HEK293 (cell line): Measurements from ENCODE around the gene KRTAP10-11.

Experiments
- CTCF ChIA-PET: fragments of 350-600 bp; formaldehyde crosslinking; extraction: SDS; loops from one replicate; lab custom pipeline; 2021; ENCODE audit warnings: antibody characterized with exemption; lab: Yijun Ruan, JAX
- POLR2A ChIA-PET: fragments of 300-600 bp; formaldehyde crosslinking; extraction: SDS; loops from one replicate; lab custom pipeline; 2020; ENCODE audit warnings: antibody characterized with exemption, inconsistent platforms; lab: Yijun Ruan, JAX
- H3K27ac ChIP-seq: fragments of 200-500 bp; sonication (Bioruptor generic); 2 replicates; pipeline ENCODE4 v1.5.1; 2014; ENCODE audit warnings: low read depth, low read length, control low read depth, inconsistent platforms; ENCODE audit errors: extremely low read depth
- H3K36me3 ChIP-seq, 2 experiments: fragments of 200-500 bp in 1 of 2; sonication (Bioruptor generic) in 1 of 2; 1 replicate in 1 of 2; 2 replicates in 1 of 2; pipeline ENCODE4 v1.5.1; 2014 to 2017; ENCODE audit warnings: inconsistent platforms in 2 of 2, low read length in 2 of 2; ENCODE audit not compliant: control insufficient read depth in 2 of 2, insufficient read depth in 1 of 2
- H3K4me1 ChIP-seq: fragments of 200-500 bp; sonication (Bioruptor generic); 2 replicates; pipeline ENCODE4 v1.5.1; 2014; ENCODE audit warnings: mild to moderate bottlenecking, low read length, inconsistent platforms; ENCODE audit not compliant: control insufficient read depth, insufficient read depth
- H3K4me3 ChIP-seq: 2 replicates; pipeline ENCODE4 v1.5.1; 2011; ENCODE audit warnings: low read depth, mild to moderate bottlenecking, control low read depth, low read length, moderate library complexity
- H3K9me3 ChIP-seq: fragments of 200-500 bp; sonication (Bioruptor generic); 2 replicates; pipeline ENCODE4 v1.5.1; 2014; ENCODE audit warnings: low read depth, low read length, inconsistent platforms; ENCODE audit not compliant: control insufficient read depth, insufficient read depth
- EGR2 ChIP-seq: fragments of 450-650 bp; formaldehyde crosslinking; IDR thresholded peaks from 2 replicates; pipeline ENCODE4 v1.5.1; 2016; ENCODE audit warnings: low read depth, missing biosample characterization, missing genetic modification characterization
- ELK4 ChIP-seq: IDR thresholded peaks from 2 replicates; pipeline ENCODE4 v1.6.1; 2011; ENCODE audit warnings: mild to moderate bottlenecking, low read depth, low read length, borderline replicate concordance
- KLF9 ChIP-seq: fragments of 450-650 bp; formaldehyde crosslinking; IDR thresholded peaks from 2 replicates; pipeline ENCODE4 v1.5.1; 2016; ENCODE audit warnings: missing biosample characterization, missing genetic modification characterization, low read depth
- PRDM1 ChIP-seq: fragments of 450-650 bp; formaldehyde crosslinking; IDR thresholded peaks from 2 replicates; pipeline ENCODE4; 2016; ENCODE audit warnings: missing biosample characterization, missing genetic modification characterization
- PRDM4 ChIP-seq: fragments of 450-650 bp; formaldehyde crosslinking; IDR thresholded peaks from 2 replicates; pipeline ENCODE4 v1.5.1; 2017; ENCODE audit warnings: missing biosample characterization, missing genetic modification characterization
- RBAK ChIP-seq: fragments of 450-650 bp; formaldehyde crosslinking; IDR thresholded peaks from 2 replicates; pipeline ENCODE4 v1.5.1; 2016; ENCODE audit warnings: missing biosample characterization, missing genetic modification characterization
- ZBTB49 ChIP-seq: fragments of 450-650 bp; formaldehyde crosslinking; IDR thresholded peaks from 2 replicates; pipeline ENCODE4 v1.5.1; 2016; ENCODE audit warnings: missing biosample characterization, missing genetic modification characterization, low read depth
- ZNF121 ChIP-seq: fragments of 450-650 bp; formaldehyde crosslinking; IDR thresholded peaks from 2 replicates; pipeline ENCODE4 v1.5.1; 2016; ENCODE audit warnings: missing biosample characterization, missing genetic modification characterization
- ZNF214 ChIP-seq: fragments of 450-650 bp; formaldehyde crosslinking; IDR thresholded peaks from 2 replicates; pipeline ENCODE4 v1.5.1; 2017; ENCODE audit warnings: missing biosample characterization, mild to moderate bottlenecking, missing genetic modification characterization, borderline replicate concordance
- ZNF311 ChIP-seq: fragments of 450-650 bp; formaldehyde crosslinking; IDR thresholded peaks from 2 replicates; pipeline ENCODE4 v1.5.1; 2017; ENCODE audit warnings: missing biosample characterization, missing genetic modification characterization, borderline replicate concordance
- ZNF335 ChIP-seq: fragments of 450-650 bp; formaldehyde crosslinking; conservative IDR thresholded peaks from 2 replicates; pipeline ENCODE4 v1.5.1; 2016; ENCODE audit warnings: missing biosample characterization, missing genetic modification characterization
- ZNF510 ChIP-seq: fragments of 450-650 bp; formaldehyde crosslinking; IDR thresholded peaks from 2 replicates; pipeline ENCODE4 v1.5.1; 2018; ENCODE audit warnings: mild to moderate bottlenecking, missing genetic modification characterization, missing biosample characterization; ENCODE audit not compliant: insufficient replicate concordance
- ZNF555 ChIP-seq: fragments of 450-650 bp; formaldehyde crosslinking; conservative IDR thresholded peaks from 2 replicates; pipeline ENCODE4 v1.5.1; 2017; ENCODE audit warnings: missing biosample characterization, mild to moderate bottlenecking, missing genetic modification characterization, inconsistent platforms
- ZNF560 ChIP-seq: fragments of 450-650 bp; formaldehyde crosslinking; IDR thresholded peaks from 2 replicates; pipeline ENCODE4 v1.5.1; 2017; ENCODE audit warnings: missing biosample characterization, missing genetic modification characterization, borderline replicate concordance
- ZNF571 ChIP-seq: fragments of 450-650 bp; formaldehyde crosslinking; IDR thresholded peaks from 2 replicates; pipeline ENCODE4 v1.5.0; 2017; ENCODE audit warnings: missing biosample characterization, missing genetic modification characterization
- ZNF654 ChIP-seq: fragments of 450-650 bp; formaldehyde crosslinking; IDR thresholded peaks from 2 replicates; pipeline ENCODE4 v1.5.1; 2016; ENCODE audit warnings: low read depth, missing biosample characterization, missing genetic modification characterization
- ZNF664 ChIP-seq: fragments of 450-650 bp; formaldehyde crosslinking; IDR thresholded peaks from 2 replicates; pipeline ENCODE4 v1.5.1; 2016; ENCODE audit warnings: missing biosample characterization, missing genetic modification characterization
- ZNF677 ChIP-seq: fragments of 450-650 bp; IDR thresholded peaks from 2 replicates; pipeline ENCODE4 v1.5.0; 2018; ENCODE audit warnings: missing biosample characterization, mild to moderate bottlenecking, missing genetic modification characterization, moderate library complexity
- ZNF747 ChIP-seq: fragments of 450-650 bp; formaldehyde crosslinking; IDR thresholded peaks from 2 replicates; pipeline ENCODE4 v1.5.1; 2016; ENCODE audit warnings: missing biosample characterization, missing genetic modification characterization
- ZSCAN23 ChIP-seq: fragments of 450-650 bp; formaldehyde crosslinking; IDR thresholded peaks from 2 replicates; pipeline ENCODE4 v1.5.1; 2016; ENCODE audit warnings: missing biosample characterization, missing genetic modification characterization
- TF ChIP-seq, protein P1 (sequence below): fragments of 450-650 bp; formaldehyde crosslinking; IDR thresholded peaks from 2 replicates; pipeline ENCODE4 v1.5.1; 2017; ENCODE audit warnings: missing biosample characterization, missing genetic modification characterization
- TF ChIP-seq, protein P2 (sequence below): fragments of 450-650 bp; formaldehyde crosslinking; IDR thresholded peaks from 2 replicates; pipeline ENCODE4 v1.5.0; 2017; ENCODE audit warnings: missing biosample characterization, missing genetic modification characterization, borderline replicate concordance

Gene KRTAP10-11

DNA sequence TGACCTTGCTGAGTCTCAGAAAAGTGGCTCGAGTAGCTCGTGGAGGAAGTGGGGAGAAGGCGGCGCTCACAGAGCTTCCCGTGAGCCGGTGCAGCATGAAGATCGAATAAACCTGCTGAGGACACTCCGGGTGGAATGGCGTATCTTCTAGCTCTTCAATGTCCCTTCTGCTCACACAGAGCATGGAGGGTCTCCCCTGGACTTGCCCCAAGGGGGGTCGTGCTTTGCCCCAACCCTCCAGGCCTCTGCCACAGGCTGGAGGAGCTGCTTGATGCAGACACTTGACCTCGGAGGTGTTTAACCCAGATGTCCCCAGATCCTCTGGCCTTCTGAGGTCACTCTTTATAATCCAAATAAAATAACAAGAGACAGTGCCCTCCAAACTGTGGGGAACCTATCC is 48.6 kb downstream of the KRTAP10-11 start:
- CTCF ChIA-PET = no interaction called here
- Histone ChIP-seq H3K9me3 (no peaks in the 10 kb centered on the region; the same call in none of the 2 replicates), H3K4me3 (no peak overlapping the region), H3K27ac (no peak overlapping the region), H3K36me3 (no peaks in the 10 kb centered on the region), H3K4me1 (no peaks in the 10 kb centered on the region)
- TF ChIP-seq ZNF747 (no peak), ZNF214 (tag by site-specific recombination) (no peak), ZSCAN23 (tag by site-specific recombination) (no peak), ZNF121 (tag by site-specific recombination) (no peak), ZNF311 (tag by site-specific recombination) (no peak)
- TF ChIP-seq, protein P1, sequence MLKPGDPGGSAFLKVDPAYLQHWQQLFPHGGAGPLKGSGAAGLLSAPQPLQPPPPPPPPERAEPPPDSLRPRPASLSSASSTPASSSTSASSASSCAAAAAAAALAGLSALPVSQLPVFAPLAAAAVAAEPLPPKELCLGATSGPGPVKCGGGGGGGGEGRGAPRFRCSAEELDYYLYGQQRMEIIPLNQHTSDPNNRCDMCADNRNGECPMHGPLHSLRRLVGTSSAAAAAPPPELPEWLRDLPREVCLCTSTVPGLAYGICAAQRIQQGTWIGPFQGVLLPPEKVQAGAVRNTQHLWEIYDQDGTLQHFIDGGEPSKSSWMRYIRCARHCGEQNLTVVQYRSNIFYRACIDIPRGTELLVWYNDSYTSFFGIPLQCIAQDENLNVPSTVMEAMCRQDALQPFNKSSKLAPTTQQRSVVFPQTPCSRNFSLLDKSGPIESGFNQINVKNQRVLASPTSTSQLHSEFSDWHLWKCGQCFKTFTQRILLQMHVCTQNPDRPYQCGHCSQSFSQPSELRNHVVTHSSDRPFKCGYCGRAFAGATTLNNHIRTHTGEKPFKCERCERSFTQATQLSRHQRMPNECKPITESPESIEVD (tag by site-specific recombination) = no peak
- TF ChIP-seq, protein P2, sequence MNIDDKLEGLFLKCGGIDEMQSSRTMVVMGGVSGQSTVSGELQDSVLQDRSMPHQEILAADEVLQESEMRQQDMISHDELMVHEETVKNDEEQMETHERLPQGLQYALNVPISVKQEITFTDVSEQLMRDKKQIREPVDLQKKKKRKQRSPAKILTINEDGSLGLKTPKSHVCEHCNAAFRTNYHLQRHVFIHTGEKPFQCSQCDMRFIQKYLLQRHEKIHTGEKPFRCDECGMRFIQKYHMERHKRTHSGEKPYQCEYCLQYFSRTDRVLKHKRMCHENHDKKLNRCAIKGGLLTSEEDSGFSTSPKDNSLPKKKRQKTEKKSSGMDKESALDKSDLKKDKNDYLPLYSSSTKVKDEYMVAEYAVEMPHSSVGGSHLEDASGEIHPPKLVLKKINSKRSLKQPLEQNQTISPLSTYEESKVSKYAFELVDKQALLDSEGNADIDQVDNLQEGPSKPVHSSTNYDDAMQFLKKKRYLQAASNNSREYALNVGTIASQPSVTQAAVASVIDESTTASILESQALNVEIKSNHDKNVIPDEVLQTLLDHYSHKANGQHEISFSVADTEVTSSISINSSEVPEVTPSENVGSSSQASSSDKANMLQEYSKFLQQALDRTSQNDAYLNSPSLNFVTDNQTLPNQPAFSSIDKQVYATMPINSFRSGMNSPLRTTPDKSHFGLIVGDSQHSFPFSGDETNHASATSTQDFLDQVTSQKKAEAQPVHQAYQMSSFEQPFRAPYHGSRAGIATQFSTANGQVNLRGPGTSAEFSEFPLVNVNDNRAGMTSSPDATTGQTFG (tag by site-specific recombination) = no peak
- POLR2A ChIA-PET = no interaction called here

DNA sequence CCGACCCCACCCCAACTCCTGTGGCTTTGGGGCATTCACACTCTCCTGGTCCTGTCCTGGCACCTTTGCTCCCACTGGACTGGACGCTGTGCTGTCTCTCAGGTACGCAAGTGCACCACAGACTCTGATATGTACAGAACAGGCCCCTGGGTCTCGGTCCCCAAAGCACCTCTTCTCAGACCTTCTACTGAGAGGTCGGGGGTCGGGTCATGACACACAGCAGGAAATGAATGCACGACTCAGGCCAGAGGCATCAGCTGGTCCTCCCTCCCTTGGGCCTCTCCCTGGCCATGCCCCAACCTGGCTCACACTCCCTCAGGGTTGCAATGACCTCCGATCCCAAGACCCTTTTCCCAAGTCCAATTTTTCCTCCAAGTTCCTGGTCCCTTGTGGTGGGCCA is 49.0 kb downstream of the KRTAP10-11 start:
- Histone ChIP-seq H3K27ac (no peak overlapping the region), H3K9me3 (no peaks in the 10 kb centered on the region; the same call in none of the 2 replicates), H3K4me3 (no peak overlapping the region), H3K4me1 (no peaks in the 10 kb centered on the region), H3K36me3 (no peaks in the 10 kb centered on the region)
- ChIA-PET CTCF (interaction anchor here (1.1 kb wide), 1 partner anchor 9 kb away, joined by 3 read pairs; no protein-coding TSS in a partner anchor), POLR2A (no interaction called here)
- no peak for TF ChIP-seq ELK4
- no peak for TF ChIP-seq PRDM4
- no peak for TF ChIP-seq ZNF335 (tag by site-specific recombination)
- TF ChIP-seq ZNF664 = no peak
- no peak for TF ChIP-seq ZNF555 (tag by site-specific recombination)
- no peak for TF ChIP-seq RBAK (tag by site-specific recombination)
- TF ChIP-seq ZNF654 (tag by site-specific recombination) = no peak

GRCh38 chr21:44695641-44696040 is 49.4 kb downstream of the KRTAP10-11 start:
- POLR2A ChIA-PET = no interaction called here
- Histone ChIP-seq H3K4me3 (no peak overlapping the region), H3K9me3 (no peaks in the 10 kb centered on the region; the same call in none of the 2 replicates), H3K4me1 (no peaks in the 10 kb centered on the region), H3K27ac (no peak overlapping the region), H3K36me3 (no peaks in the 10 kb centered on the region)
- CTCF ChIA-PET = interaction anchor here (1.1 kb wide), 1 partner anchor 8 kb away, joined by 3 read pairs; no protein-coding TSS in a partner anchor
- TF ChIP-seq PRDM1 (tag by site-specific recombination) (no peak), ZNF654 (tag by site-specific recombination) (no peak), KLF9 (tag by site-specific recombination) (no peak), ZBTB49 (no peak), ZNF677 (tag by site-specific recombination) (no peak), ZNF571 (tag by site-specific recombination) (no peak), EGR2 (tag by site-specific recombination) (no peak), ZNF510 (tag by site-specific recombination) (no peak), ZNF560 (tag by site-specific recombination) (no peak)
